Gastrocnemius medialis (tissue), 4 donors: ENCODE data around the gene ZNF768.

Experiments
- CTCF ChIP-seq, 5 experiments: fragments of 450-650 bp in 3 of 5; fragments of 200-600 bp in 2 of 5; sonication (generic) in 2 of 5; IDR thresholded peaks in 4 of 5; conservative IDR thresholded peaks in 1 of 5; 1 replicate in 4 of 5; 2 replicates in 1 of 5; pipeline ENCODE4 v1.5.1; 2016 to 2019; ENCODE audit warnings: antibody characterized with exemption in 5 of 5, mild to moderate bottlenecking in 3 of 5, moderate library complexity in 3 of 5
- POLR2A ChIP-seq, 2 donors: fragments of 450-650 bp; IDR thresholded peaks; one replicate each; pipeline ENCODE4 v1.6.1; 2017; ENCODE audit warnings: antibody characterized with exemption in 2 of 2, mild to moderate bottlenecking in 2 of 2, moderate library complexity in 2 of 2

DNA sequence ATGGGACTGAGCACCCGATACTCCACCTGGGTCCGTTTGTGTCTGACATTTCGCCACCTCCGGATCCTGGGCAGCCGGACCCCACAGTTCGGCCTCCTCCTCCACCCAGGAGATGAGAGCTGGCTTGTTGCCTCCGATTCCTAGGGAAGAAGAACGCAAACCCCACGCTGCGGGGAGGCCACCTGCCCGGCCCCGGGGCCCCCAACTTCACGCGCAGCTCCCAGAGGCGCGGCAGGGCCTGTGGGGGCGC, 31.3 kb upstream of the ZNF768 start:
- peak in 1 of 5 experiments; percentile 13 for TF ChIP-seq CTCF (IDR thresholded peaks at IDR 0.05 in 4 of 5, conservative IDR thresholded peaks at IDR 0.05 in 1 of 5)
- TF ChIP-seq POLR2A (IDR thresholded peaks at IDR 0.05) = no peak
